ENCODE results near the gene ACAD11.

ACAD11 gene

DNA sequence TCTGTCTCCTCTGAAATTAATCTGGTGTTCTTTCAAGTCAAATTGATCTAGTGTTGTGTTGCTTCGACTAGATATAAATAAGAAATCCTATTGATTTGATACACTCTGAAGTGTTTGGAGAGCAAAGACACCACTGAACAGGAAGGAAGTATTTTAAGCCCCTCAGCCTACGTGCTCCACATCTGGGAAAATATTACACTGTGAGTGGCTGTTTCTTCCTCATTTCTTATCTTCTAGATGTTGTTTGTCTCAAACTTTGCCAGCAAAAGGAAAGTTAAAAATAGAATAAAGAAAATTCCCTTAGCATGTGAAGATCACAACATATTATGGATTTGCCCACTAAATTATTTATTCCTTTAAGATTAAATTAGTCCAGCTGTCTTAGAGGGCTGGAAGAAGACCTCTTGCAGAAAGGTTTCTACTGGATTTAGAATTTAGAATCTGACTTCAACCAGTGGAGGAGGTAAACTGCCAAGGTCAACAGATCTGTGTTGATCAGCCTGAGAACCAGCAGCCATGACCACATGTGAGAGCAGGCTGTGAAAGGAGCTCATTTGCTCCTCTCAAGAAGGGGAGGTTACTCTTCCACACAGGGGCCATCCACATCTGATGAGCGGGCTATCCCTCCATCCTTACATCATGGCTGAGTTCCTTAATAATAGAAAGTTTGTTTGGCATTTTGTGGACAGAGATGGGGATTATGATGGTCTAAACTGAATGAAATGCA lies 108.9 kb downstream of the ACAD11 start:
- no peak for DNase-seq

- DNase-seq = no peak
Measured at GRCh38 chr3:132549890-132550578, 109.6 kb downstream of the ACAD11 start.

DNA sequence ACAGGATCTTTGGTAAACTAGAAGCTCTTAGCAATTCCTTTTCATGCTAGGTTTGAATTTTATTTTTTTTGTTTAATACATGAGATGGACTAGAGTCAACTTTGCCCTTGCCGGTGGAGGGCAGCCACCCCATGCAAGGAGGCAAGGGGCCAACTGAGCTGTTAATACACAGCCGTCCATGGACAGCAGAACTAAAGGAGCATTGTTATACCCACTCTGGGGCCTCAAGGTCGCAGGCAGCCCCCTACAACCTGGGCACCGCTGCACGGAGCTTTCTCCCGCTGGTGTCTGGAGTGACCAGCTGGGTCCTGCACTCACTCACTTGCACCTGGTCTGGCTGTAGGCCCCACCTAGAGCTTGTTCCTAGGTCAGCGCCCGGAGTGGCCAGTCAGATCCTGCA lies 110.4 kb downstream of the ACAD11 start:
- no peak for DNase-seq

DNA sequence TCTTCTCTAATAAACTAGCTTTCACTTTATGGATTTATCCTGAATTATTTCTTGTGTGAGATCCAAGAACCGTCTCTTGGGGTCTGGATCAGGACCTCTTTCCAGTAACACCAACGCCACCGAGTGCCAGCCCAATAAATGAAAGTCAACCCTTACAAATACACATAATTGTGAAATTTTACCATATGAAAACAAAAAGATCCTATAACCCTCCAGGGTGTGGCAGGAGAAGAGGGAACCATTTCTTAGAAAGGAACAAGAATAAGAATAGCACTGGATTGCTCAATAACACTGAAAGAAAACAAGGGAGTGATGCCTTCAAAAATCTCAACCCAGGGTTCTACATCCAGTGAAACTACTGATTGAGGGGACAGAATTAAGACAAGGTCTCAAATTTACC lies 114.1 kb downstream of the ACAD11 start:
- DNase-seq = no peak

- no peak for DNase-seq
Measured at GRCh38 chr3:132544130-132544529, 115.5 kb downstream of the ACAD11 start.

GRCh38 chr3:132543011-132543739 lies 116.4 kb downstream of the ACAD11 start:
- no peak for DNase-seq

DNA sequence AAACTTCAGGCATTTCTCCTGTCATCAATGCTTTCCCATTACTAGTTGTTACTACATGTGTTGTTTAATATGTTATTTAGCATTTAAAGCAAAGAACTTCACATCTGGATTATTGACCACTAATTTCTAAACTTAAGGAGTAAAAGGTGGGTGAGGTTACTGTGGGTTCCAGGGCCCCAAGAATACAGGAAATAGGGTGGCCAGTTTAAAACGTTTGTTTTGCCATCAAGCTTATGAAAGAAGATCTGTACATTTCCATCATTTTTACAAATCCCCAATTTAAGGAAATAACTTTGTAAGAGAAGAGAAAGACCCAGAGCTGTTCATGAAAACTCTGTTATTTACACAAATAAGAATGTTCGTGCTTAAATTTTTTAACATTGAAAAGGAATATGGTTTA lies 117.0 kb downstream of the ACAD11 start:
- no peak for DNase-seq

- no peak for DNase-seq
Measured at GRCh38 chr3:132539681-132540080, 119.9 kb downstream of the ACAD11 start.

DNA sequence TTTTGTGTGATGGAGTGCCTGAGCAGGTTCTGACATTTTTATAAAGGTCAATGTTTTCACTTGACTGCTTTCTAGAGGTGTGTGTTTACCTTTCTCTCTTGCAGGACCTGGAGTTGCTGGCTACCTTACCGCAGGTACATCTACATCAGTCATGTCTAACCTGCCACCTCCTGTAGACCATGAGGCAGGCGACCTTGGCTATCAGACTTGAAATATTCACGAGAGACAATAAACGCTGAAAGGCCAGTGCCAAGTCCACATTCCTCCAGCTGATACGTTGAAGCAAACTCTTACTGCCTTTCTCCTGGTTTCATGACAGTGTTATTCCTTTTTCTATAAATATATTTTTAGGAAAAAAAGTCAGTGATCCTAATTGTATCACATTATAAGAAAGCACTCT lies 121.5 kb downstream of the ACAD11 start:
- DNase-seq = no peak

DNA sequence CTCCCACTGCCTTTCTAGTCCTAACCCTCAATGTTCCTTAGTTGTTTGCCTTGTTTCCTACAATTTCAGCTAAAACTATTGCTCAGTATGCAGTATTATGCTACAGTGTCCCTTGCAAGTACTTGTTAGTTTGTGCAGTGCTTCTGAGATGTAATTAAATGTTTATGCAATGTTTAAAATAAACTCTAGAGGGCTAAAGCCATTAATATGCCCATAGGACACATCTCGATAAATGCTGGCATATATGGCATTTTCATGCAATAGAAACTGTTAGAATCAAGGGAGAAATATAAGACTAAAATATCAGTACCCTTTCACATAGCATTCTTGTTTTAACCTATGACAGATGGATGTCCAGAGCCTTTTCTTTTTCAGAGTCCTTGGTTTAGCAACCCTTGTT lies 122.3 kb downstream of the ACAD11 start:
- DNase-seq = no peak

DNA sequence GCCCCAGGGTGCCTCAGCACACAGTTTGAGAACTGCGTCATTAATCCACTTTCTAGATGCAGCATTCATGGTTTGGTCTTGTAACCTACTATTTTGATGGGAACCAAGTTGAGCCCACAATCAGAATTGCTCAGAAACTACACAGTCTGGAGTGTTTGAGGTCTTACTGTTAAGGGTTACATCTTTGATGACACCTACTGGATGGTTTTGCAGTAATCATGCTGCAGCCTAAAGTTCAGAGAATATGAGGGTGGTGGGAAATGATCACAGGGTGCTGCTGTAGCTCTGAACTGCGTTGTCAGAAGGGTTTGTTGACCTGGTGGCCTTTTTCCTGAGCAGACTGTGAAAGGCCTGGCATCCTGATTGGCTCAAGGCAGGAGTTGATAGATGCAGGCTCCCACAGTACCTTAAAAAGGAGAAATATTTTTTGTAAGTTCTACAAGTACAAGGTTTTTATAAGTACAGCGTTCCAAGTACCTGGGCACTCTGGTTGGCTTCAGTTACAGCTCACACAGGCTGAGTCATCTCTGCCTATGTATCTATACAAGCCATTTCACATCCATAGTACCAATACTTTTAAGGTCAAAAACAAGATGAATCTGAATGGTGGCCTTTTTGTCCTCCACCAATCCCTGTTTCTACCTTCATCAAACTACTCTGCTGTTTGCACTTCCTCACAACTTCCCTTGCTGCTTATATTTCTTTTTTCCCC lies 123.0 kb downstream of the ACAD11 start:
- no peak for DNase-seq

GRCh38 chr3:132535575-132536441 lies 123.8 kb downstream of the ACAD11 start:
- peak; percentile 57 for DNase-seq

- no peak for DNase-seq
Measured at GRCh38 chr3:132530624-132531023, 129.0 kb downstream of the ACAD11 start.

- no peak for DNase-seq
Measured at GRCh38 chr3:132522353-132522752, 137.3 kb downstream of the ACAD11 start.

- DNase-seq = no peak
Measured at GRCh38 chr3:132521901-132522300, 137.7 kb downstream of the ACAD11 start.

- DNase-seq = peak; percentile 17
Measured at GRCh38 chr3:132519914-132520313, 139.7 kb downstream of the ACAD11 start.

DNA sequence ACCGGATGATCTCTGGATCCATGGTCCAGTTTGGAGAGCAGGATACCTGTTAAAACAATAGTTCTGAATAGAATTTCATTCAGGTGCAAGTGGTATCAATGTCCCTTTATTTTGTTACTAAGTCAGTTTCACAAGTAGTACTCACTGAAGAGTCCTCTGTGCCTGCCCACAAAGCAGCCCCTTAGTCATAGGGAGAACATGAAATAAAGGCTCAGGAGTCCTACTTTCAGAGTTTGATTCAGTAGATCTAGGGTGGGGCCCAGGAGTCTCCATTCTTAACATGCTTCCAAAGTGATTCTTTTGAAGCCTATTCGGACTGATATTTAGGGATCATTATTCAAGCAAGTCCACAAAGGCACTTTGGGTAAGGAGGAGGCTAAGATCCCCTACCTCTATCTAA lies 142.3 kb downstream of the ACAD11 start:
- no peak for DNase-seq

DNA sequence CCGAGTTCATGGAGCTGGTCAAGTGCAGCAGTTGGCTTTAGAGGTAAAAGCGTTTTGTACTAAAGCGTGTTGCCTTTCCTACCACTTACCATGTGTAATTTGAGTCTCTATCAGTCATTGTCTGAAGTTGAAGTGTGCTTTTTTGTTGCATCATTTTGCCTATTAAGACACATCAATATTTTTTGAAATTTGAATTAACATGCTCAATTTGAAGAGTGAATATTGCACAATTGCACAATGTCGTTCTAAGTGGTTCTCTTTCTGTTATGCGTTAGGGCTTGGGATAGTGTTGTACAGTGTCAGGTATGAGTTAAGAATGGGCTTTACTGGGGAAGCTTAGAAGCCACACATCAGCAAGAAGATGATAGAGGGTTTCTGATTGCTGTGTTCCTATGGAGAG lies 146.6 kb downstream of the ACAD11 start:
- no peak for DNase-seq

DNA sequence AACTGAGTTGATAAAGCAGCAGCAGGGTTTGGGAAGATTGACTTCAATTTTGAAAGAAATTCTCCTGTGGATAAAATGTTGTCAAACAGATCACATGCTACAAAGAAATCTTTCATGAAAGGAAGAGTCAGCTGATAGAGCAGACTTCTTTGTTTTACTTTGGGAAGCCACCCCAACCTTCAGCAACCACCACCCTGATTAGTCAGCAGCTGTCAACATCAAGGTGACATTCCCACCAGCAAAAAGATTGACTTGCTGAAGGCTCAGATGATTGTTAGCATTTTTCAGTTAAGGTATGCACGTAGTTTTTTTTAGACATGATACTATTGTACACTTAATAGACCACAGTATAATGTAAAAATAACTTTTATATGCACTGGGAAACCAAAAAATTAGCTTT lies 150.1 kb downstream of the ACAD11 start:
- no peak for DNase-seq

DNA sequence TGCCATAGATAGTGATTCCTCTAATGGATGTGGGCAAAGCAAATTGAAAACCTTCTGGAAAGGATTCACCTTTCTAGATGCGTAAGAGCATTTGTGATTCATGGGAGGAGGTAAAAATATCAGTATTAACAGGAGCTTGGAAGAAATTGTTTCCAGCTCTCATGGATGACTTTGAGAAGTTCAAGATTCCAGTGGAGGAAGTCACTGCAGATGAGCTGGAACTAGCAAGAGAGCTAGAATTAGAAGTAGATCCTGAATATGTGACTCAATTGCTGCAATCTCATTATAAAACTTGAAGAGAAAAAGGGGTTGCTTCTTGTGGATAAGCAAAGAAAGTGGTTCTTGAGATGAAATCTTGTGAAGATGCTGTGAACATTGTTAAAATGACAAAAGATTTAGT lies 150.5 kb downstream of the ACAD11 start:
- no peak for DNase-seq

Data from NCI-H69 (cell line).